ENCODE results near the gene MAD1L1.
"Not testable (repeated sequence)": the region's sequence is repeated elsewhere in the genome, so short reads cannot be mapped to it uniquely, and the experiment has no call there.

GRCh38 chr7:1831933-1832535, 400.7 kb downstream of the MAD1L1 start:
- TF ChIP-seq, protein P1, sequence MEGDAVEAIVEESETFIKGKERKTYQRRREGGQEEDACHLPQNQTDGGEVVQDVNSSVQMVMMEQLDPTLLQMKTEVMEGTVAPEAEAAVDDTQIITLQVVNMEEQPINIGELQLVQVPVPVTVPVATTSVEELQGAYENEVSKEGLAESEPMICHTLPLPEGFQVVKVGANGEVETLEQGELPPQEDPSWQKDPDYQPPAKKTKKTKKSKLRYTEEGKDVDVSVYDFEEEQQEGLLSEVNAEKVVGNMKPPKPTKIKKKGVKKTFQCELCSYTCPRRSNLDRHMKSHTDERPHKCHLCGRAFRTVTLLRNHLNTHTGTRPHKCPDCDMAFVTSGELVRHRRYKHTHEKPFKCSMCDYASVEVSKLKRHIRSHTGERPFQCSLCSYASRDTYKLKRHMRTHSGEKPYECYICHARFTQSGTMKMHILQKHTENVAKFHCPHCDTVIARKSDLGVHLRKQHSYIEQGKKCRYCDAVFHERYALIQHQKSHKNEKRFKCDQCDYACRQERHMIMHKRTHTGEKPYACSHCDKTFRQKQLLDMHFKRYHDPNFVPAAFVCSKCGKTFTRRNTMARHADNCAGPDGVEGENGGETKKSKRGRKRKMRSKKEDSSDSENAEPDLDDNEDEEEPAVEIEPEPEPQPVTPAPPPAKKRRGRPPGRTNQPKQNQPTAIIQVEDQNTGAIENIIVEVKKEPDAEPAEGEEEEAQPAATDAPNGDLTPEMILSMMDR (IDR thresholded peaks at IDR 0.05): not testable (repeated sequence)
- not testable (repeated sequence) for TF ChIP-seq POLR2A (IDR thresholded peaks at IDR 0.05)
